Upper lobe of left lung (tissue), 4 donors: ENCODE measurements around the gene ZER1.

ENCODE experiments used
- EP300 ChIP-seq, 4 donors: sonication (generic); formaldehyde crosslinking; IDR thresholded peaks; one replicate each; pipeline ENCODE4 v1.5.1; 2017; ENCODE audit warnings: antibody characterized with exemption in 4 of 4, control low read depth in 2 of 4
- POLR2A ChIP-seq, 4 donors: fragments of 450-650 bp; IDR thresholded peaks; one replicate each; pipeline ENCODE4 v1.5.1; 2016 to 2017; ENCODE audit warnings: antibody characterized with exemption in 4 of 4, mild to moderate bottlenecking in 2 of 4
- POLR2AphosphoS5 ChIP-seq, 2 donors: sonication (generic); formaldehyde crosslinking; IDR thresholded peaks; one replicate each; pipeline ENCODE4 v1.5.1; 2017; ENCODE audit warnings: antibody characterized with exemption in 2 of 2
- TF ChIP-seq, protein P1 (sequence below), 6 experiments: fragments of 450-650 bp in 4 of 6; fragments of 200-600 bp in 2 of 6; sonication (generic) in 2 of 6; IDR thresholded peaks; one replicate each; pipeline ENCODE4 v1.5.1; 2016 to 2019; ENCODE audit warnings: antibody characterized with exemption in 6 of 6

DNA sequence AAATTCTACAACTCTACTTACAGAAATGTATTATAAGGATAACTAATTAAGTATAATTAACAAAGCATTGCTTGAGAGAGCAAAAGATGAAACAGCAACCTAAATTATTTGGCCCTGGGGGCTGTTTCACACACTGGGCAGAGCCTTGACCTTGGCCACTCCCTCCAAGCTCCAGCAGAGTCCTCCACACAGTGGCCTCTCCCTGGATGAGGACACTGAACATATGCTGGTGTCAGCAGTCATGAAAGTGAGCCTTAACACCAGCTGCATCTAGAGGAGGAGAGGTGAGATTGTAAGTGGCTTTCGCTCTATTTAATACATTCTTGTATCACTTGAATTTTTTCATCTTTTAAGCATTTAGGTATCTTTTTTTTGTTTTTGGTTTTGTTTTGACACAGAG lies 24.5 kb downstream of the ZER1 start:
- TF ChIP-seq, protein P1, sequence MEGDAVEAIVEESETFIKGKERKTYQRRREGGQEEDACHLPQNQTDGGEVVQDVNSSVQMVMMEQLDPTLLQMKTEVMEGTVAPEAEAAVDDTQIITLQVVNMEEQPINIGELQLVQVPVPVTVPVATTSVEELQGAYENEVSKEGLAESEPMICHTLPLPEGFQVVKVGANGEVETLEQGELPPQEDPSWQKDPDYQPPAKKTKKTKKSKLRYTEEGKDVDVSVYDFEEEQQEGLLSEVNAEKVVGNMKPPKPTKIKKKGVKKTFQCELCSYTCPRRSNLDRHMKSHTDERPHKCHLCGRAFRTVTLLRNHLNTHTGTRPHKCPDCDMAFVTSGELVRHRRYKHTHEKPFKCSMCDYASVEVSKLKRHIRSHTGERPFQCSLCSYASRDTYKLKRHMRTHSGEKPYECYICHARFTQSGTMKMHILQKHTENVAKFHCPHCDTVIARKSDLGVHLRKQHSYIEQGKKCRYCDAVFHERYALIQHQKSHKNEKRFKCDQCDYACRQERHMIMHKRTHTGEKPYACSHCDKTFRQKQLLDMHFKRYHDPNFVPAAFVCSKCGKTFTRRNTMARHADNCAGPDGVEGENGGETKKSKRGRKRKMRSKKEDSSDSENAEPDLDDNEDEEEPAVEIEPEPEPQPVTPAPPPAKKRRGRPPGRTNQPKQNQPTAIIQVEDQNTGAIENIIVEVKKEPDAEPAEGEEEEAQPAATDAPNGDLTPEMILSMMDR (IDR thresholded peaks at IDR 0.05) = no peak
- TF ChIP-seq POLR2AphosphoS5 (IDR thresholded peaks at IDR 0.05) (no peak), POLR2A (IDR thresholded peaks at IDR 0.05) (no peak), EP300 (IDR thresholded peaks at IDR 0.05) (no peak)
